ENCODE data around the gene SLC6A6.

- TF ChIP-seq POLR2A (IDR thresholded peaks at IDR 0.05; ENCODE audit: low read length) (no peak), GATA1 (IDR thresholded peaks at IDR 0.05; ENCODE audit: low read depth, low read length) (no peak)
Observed at GRCh38 chr3:14422016-14422963, 19.9 kb downstream of the SLC6A6 start.

Measured in erythroblast (primary cell).